GM12872 (cell line): Measurements from ENCODE around the gene KIAA0513.

Source experiments
- CTCF ChIP-seq: IDR thresholded peaks from 3 replicates; pipeline ENCODE4 v1.5.1; 2011; ENCODE audit warnings: low read depth, mild to moderate bottlenecking, low read length, moderate library complexity; ENCODE audit not compliant: insufficient read depth

Gene KIAA0513

DNA sequence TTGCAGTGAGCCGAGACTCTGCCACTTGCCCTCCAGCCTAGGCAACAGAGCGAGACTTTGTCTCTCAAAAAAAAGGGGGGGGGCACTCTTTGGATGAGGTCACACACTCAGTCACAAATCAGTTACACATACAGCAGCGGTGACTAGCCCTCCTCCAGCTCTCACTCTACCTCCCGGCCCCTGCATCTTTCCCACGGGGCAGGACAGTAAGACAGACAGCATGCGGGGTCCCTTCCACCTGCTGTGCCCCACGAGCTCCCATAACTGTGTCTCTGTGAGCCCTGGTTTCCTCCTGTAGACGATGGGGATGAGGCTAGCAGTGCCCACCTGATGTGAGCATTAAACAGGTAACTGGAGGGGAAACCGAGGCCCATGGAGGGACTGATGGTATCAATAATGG lies 79.5 kb downstream of the KIAA0513 start:
- TF ChIP-seq CTCF: no peak

GRCh38 chr16:85107532-85107931 lies 79.9 kb downstream of the KIAA0513 start:
- no peak for TF ChIP-seq CTCF

- no peak for TF ChIP-seq CTCF
These were observed 82.5 kb downstream of the KIAA0513 start for GRCh38 chr16:85110105-85110504.

- no peak for TF ChIP-seq CTCF
These were observed 83.6 kb downstream of the KIAA0513 start for GRCh38 chr16:85111184-85111583.

DNA sequence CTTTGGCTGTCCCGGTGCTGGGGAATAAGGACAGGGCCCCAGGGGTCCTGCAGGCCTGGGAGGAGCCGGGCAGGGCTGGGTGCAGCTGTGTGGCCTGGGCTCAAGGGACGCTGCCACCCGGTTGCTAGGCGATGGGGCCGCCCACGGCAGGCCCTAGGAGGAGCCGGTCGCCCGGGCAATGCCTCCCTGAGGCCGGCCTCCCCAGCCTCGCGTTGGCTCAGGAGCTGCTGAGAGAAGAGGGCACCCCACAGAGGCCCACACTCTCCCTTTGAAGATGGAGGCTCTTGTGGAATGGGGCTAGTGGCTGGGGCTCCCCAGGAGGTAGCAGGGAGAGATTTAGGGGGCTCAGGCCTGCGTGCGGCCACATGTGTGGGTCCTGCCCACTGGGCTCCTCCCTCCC lies 84.8 kb downstream of the KIAA0513 start, which contains the start of gene CIBAR2:
Gene CIBAR2, minus strand, starts transcription at position 109 of the 400 bp plus-strand sequence. CDS start 120 bp downstream, outside the sequence.
- TF ChIP-seq CTCF: no peak

DNA sequence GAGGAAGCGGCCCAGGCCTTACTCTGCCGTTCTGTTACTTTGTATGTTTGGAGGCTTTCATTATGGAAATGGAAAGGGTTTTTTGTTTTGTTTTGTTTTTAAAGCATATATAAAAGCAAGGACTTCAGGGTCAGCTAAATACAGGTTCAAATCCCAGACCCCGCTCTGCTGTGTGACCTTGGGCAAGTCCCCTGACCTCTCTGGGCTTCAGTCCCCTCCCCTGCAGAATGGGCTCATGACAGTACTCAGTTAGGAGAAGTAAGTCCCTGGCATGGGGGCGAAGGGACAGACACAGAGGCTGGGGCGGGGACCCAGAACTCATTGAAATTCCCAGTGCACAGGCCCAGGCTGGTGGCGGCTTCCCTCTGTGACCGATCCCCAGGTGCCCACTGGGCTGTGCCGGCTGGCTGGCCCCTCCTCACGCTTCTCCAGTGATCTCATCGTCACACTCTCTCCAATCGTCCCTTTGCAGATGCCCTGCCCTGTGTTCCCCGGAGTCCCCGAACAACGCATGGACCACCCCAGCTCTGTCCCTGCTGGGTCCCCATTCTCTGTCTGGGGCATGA lies 85.7 kb downstream of the KIAA0513 start:
- TF ChIP-seq CTCF: no peak

DNA sequence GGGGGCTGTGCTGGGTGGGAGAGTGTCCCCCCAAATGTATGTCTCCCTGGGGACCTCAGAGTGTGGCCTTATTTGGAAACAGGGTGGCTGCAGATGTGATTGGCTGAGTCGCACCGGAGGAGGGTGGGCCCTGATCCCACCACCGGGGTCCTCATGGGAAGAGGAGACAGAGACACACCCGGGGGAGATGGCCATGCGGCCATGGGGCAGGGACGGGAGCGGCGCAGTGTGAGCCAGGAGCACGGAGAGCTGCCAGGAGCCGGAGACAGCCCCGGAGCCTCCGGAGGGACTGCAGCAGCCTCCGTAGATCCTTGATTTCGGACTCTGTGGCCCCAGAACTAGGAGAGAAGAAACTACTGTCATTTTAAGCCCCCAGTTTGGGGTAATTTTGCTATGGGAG lies 86.3 kb downstream of the KIAA0513 start:
- TF ChIP-seq CTCF: no peak
